Muscle of arm (tissue), 12 donors: Measurements from ENCODE around the gene LRRC71. TPM values are rescaled to one million over a fixed set of nuclear protein-coding genes. Genes with fewer than 3 reads are reported as not detected.

Experiments
- DNase-seq: peaks from one replicate; pipeline ENCODE4 v3.0.0-alpha.2; 2013
- polyA plus RNA-seq, 12 donors: library from polyadenylated mRNA; unstranded; fragments of 120-200 nt; gene quantifications; one replicate each; pipeline ENCODE4 v1.2.1, GENCODE V29; 2013; ENCODE audit not compliant: insufficient read length in 12 of 12

Gene LRRC71
- polyA plus RNA-seq, 12 donors = 0.38 to 1.9 (median 0.83) TPM; not detected in 2

- peak; percentile 92 for DNase-seq
These were observed 28.0 kb upstream of the LRRC71 start for GRCh38 chr1:156892190-156893047.

DNA sequence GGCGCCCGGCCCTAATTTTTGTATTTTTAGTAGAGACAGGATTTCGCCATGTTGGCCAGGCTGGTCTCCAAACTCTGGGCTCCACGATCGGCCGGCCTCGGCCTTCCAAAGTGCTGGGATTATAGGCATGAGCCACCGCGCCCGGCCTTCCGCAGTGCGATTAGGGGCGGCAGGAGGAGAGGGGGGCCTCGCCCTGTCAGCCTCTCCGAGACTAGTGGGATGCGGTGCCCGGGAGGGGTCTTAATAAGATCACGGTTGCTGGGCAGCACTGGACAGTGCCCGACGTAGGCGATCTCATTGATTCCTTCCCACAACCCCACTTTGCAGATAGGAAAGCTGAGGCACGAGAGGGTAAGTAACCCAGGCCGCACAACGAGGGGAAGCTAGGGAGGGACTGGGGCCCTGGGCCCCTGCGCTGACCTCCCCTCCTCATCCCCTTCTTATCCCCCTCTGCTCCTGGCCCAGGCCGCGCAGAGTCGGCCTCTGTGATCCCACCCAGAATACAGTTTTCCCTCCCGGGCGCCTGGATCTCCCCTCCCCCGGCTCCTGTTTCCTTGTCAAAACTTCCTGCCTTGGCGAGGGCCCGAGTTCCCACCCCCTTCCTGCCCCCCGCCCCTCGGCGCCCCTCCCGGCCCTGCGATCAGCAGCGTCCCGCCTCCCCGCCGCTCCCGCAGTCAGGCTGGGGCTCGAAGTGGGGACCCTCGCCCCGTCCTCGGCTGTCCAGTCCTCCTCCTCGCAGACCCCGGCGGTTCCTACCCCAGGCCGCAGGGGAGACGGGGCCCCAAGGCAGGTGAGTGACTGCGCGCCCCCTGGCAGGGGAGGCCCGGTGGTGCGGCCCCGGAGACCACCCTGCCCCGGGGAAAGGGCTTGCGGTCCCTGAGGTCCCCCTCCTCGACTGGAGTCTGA lies 27.1 kb upstream of the LRRC71 start, which contains the start of gene PEAR1:
TSS of gene PEAR1 (plus strand) at position 671 of the 906 bp plus-strand sequence. CDS start 10,209 bp downstream, outside the sequence.
- peak; percentile 71 for DNase-seq

- DNase-seq = no peak
These were observed 26.4 kb upstream of the LRRC71 start for GRCh38 chr1:156894001-156894400.

DNA sequence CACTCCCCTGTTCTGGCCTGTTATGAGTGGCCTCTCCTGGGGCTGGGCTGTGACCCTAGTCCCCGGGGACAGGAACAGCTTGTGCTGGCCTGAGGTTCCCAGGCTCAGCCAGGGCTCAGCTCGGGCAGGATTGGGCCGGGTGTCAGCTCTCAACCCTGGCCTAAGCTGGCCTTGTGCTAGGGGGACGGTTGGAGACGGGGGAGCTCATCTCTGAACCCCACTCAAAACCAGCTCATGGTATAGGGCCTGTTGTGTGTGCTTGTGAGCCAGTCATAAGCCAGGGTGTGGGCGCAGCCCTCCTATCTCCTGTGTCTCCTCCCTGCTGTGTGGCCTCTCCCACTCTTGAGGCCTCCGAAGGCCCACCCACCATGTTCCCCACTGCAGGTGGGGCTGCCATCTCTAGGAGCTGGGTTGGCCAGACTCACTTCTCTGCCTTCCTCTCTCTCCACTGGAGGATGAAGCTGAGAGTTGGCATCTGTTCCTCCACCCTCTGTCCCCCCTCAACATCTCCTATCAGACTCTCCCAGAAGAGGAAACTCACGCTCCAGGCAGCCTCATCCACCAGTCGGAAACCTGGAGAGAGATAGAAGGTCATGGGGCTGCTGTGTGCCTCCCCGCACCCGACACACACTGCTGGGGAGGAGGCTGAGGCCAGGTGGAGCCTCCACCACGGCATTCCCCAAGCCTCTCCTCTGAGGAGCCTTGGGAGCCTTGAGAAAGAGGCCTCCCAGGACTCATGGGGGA lies 25.5 kb upstream of the LRRC71 start:
- DNase-seq = no peak

DNA sequence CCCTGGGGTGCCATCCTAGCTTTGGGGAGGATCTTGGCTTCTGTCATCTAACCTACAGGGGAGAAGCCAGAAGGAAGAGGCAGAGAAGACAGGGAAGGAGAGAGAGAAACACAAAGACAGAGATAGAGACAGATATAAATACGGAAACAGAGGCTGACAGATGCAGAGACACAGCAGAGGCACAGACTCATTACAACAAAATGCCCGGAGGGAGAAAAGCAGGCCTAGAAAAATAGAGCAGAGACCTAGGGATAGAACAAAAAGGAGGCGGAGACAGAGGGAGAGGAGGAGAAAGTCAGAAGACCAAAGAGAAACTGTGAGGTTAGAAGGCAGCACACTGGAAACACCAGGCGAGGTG lies 25.0 kb upstream of the LRRC71 start:
- no peak for DNase-seq

DNA sequence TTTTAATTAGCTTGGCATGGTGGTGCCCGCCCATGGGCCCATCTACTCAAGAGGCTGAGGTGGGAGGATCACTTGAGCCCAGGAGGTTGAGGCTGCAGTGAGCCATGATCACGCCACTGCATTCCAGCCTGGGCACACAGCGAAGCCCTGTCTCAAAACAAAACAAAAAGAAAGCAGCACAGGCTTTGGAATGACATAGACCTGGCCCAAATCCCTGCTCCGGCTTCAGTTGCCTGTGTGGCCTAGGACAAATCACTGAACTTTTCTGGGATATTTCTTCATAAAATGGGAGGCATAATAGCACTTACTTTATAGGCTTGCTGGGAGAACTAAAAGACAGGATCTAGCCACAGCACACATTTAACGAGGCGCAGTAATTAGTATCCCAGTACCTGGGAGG lies 24.5 kb upstream of the LRRC71 start:
- DNase-seq = no peak

DNA sequence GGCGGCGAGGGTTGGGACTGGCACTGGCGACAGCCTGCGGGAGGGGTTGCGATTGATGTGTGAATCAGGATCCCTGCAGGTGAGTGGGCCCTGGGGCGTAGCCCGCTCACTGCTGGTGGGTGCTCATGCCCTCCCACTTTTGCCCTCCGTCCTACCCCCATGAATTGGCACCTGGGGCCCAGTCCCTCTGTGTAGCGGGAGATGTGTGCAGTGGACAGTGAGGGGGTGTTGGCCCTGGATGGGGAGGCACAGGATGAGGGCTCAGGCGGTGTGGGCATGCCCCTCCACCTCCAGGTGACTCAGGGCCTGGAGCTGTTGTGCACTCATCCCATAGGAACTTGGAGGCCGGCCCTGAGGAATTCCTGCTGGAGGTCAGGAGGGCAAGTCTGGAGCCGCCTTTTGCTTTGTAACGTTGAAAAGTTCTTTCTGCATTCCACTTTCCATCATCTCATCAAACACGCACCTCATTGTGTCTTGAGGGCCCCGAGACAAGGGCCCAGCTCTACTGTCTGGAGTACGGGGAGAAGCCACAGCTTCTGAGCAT lies 23.9 kb upstream of the LRRC71 start:
- DNase-seq = no peak

- no peak for DNase-seq
These were observed 23.2 kb upstream of the LRRC71 start for GRCh38 chr1:156897078-156897825.

DNA sequence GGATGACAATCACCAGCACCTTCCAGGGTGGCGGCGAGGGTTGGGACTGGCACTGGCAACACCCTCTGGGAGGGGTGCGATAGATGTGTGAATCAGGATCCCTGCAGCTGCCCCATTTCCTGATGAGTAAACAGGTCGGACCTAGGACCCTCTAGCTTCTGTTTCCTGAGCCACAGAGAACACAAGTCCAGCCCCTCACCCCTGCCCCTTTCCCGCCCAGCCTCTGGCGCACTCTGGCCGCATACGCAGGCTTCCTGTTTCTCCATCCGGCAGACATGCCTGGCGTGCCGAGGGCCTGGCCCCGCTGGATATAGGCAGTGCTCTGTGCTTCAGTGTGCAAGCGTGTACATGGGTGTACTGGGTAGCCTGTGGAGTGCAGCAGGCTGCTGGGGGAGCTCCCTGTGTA lies 22.3 kb upstream of the LRRC71 start:
- no peak for DNase-seq

DNA sequence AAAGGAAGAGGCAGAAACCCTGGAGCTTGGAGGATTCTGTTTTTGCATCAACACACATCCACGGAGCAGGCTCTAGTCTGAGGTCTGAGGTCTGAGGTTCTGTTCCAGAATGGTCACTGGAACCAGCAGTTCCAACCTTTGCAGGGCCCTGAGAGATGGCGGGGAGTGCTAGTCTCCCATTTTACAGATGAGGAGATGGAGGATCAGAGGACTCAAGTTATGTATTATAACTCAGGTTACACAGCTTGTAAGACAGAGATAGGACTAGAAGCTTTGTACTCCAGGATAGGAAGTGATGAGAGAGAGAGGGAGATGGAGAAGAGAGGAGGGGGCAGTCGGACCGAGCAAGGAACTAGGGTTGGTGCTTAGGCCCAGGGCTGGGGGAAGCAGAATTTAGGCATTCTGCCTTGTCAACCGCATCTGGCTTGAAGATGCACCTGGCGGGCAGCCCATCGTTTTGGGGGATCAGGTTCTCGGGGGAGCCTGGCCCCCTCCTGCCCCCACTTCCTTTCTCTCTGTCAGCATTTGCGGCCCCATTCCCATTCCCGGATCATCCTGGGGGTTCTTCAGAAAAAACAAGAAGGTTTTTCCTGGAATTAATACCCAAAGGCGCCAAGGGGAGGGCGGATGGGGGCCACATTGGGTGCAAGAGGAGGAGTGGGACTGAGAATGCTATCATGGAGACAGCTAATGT lies 21.3 kb upstream of the LRRC71 start:
- no peak for DNase-seq

DNA sequence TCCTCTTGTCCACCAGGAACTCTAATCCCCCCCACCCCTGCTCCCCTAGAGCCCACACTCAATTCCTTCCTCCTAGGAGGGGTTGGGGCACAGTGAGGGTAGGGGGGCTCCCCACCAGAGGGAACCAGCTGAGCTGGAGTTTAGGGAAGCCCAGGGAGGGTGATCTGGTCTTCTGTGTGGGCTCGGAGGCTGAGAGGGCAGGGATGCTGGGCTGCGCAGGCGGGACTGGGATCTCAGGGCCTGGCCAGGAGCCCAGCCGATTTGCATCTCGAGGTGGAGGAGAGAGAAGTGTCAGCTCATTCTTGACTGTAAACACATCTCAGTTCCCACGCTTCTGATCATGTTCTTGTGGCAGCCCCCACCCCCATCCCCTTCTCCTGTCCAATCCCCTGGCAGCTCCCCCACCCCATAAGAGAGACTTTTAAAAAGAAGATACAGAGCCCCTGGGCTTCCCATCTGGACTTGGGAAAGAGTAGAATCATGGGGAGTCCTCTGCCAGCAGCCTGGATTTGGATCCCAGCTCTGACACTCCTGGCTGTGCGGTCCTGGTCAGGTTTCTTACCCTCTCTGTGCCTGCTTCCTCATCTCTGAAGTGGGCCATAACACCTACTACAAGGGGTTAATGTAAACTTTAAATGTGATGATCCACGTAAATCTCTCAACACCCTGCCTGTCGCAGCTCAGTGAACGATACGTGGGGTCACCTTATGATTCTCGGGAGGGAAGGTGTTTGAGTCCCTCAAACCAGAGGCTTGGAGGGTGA lies 20.3 kb upstream of the LRRC71 start:
- DNase-seq = no peak

DNA sequence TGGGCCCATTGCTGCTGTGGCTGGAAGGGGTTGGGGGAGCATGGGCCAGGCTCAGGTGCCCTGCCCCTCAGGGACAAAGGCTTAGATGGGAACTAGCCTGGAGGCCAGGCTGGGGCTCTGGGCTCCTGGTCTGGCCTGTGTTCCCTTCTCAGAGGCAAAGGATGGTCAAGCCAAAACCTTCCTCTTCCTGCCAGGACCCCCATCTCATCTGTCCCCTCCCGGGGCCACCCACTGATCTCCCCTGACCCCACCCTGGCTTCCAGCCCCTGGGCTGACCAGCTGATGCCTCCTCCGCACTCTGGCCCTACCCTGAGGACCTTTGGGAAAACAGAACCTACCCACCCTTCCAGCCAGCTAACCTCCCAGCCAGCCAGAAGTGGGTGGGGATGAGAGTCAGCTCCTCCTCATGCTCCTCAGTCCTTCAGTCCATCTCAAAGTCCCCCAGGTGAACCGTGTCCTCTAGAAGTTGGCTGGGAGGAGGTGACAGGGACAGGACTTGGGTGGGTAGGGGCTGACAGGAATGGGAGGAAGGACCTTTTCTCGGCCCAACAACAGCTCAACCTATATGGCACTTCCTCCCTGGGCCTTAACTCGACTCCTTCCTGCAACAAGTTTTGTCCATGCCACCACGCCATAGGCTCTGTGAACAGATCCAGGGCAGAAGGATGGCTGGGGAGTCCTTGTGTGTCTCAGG lies 19.4 kb upstream of the LRRC71 start:
- no peak for DNase-seq

GRCh38 chr1:156901590-156901900 lies 18.9 kb upstream of the LRRC71 start:
- DNase-seq = no peak

GRCh38 chr1:156901966-156902915 lies 18.2 kb upstream of the LRRC71 start:
- DNase-seq = no peak

DNA sequence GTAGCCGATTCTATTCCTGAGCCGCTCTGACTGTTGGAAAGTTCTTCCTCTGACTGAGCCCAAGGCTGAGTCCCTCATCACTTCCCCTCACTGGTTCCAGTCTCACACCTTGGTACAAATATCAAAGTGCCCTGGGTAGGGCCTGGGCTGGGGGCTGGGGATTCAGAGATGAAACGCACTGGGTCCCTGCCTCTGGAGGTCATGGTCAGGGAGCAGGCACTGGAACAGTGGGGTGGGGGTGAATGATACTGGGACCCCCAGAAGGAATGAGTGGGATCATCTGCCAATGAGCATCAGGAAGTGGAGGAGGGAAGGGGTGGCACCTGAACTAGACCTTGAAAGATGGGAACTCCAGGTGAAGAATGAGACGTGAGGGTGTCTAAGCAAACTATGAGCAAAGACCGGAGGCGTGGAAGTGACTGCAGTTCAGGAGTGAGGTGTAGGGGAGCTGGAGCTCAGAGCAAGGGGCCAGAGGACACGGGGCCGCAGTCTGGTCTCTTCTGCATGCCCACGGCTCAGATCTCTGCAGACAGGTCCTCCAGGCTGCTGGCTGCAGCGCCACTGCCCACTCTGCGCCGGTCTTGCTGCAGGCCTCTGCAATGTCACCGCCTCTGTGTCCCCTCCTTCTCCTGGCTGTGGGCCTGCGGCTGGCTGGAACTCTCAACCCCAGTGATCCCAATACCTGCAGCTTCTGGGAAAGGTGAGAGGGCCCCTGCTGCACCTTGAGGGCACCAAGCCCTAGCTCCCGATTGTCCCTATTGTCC lies 16.9 kb upstream of the LRRC71 start:
- DNase-seq = no peak

DNA sequence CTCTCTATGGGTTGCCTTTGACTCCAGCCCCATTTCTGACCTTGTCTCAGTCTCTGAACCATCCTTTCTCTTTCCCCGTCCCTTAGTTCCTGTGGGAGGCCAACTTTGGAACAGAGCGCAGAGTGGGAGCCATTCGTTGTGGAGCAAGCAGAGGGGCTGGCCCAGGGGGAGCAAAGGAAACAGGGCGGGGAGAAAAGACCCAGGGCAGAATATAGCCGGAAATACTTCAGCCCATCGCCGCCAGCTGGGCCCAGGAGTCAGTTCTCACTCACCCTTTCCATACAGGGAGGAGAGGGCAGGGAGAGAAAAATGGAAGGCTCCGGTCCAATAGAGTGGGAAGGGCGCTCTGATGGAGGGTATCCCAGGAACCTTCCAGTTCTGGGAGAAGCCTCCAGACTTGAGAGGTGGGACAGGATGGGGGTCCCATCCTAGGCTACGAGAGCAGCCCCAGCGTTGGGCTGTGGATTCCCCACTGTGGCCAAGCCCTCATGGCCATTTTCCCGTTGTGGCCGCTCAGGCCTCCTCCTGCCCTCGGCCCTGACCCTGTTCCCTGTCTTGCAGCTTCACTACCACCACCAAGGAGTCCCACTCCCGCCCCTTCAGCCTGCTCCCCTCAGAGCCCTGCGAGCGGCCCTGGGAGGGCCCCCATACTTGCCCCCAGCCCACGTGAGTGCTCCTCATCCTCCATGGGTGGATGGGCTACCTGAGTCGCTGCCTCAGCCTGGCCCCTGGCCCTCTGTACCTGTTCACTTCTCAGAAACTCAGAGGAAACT lies 16.1 kb upstream of the LRRC71 start:
- no peak for DNase-seq
